Hematopoietic multipotent progenitor cell treated with erythropoietin and hydrocortisone succinate and interleukin-3 and kit ligand, for 6 days (in vitro differentiated cells): ENCODE data around the gene SLC27A4.

Experiments used
- DNase-seq: peaks from one replicate; pipeline ENCODE4 v3.0.0-alpha.2; 2015

Gene SLC27A4

GRCh38 chr9:128369024-128369706, 28.8 kb downstream of the SLC27A4 start:
- DNase-seq: no peak

GRCh38 chr9:128370367-128370751, 30.0 kb downstream of the SLC27A4 start:
- no peak for DNase-seq

GRCh38 chr9:128370752-128371629, 30.7 kb downstream of the SLC27A4 start, which contains the start of gene URM1:
URM1 (plus strand) TSS chr9:128371374; CDS start chr9:128371381, 7 bp downstream.
- DNase-seq: peak; percentile 97

- peak; percentile 14 for DNase-seq
Measured at GRCh38 chr9:128371630-128372117, 31.3 kb downstream of the SLC27A4 start.

- DNase-seq: peak; percentile 86
Measured at GRCh38 chr9:128372188-128372641, 31.9 kb downstream of the SLC27A4 start.

GRCh38 chr9:128372784-128373183, 32.5 kb downstream of the SLC27A4 start:
- peak; percentile 46 for DNase-seq

- DNase-seq: no peak
Measured at GRCh38 chr9:128374221-128374675, 33.9 kb downstream of the SLC27A4 start.

- no peak for DNase-seq
Measured at GRCh38 chr9:128375865-128376264, 35.5 kb downstream of the SLC27A4 start.

- DNase-seq: no peak
Measured at GRCh38 chr9:128382261-128382660, 41.9 kb downstream of the SLC27A4 start.

GRCh38 chr9:128383007-128383753, 42.9 kb downstream of the SLC27A4 start:
- no peak for DNase-seq

- no peak for DNase-seq
Measured at GRCh38 chr9:128383791-128384190, 43.5 kb downstream of the SLC27A4 start.

GRCh38 chr9:128384801-128385495, 44.6 kb downstream of the SLC27A4 start:
- DNase-seq: no peak

- DNase-seq: no peak
Measured at GRCh38 chr9:128385496-128386460, 45.5 kb downstream of the SLC27A4 start.

GRCh38 chr9:128388150-128388549, 47.8 kb downstream of the SLC27A4 start:
- DNase-seq: no peak

GRCh38 chr9:128389395-128390149, 49.2 kb downstream of the SLC27A4 start:
- DNase-seq: no peak

GRCh38 chr9:128390150-128390812, 50.0 kb downstream of the SLC27A4 start:
- DNase-seq: no peak

GRCh38 chr9:128390813-128391711, 50.7 kb downstream of the SLC27A4 start:
- DNase-seq: no peak

- DNase-seq: no peak
Measured at GRCh38 chr9:128391956-128392301, 51.6 kb downstream of the SLC27A4 start.
